GM12865 (cell line): Measurements from ENCODE around the gene DNAAF1.

ENCODE experiments used
- DNase-seq: peaks from one replicate; pipeline ENCODE4 v3.0.0; 2010; ENCODE audit warnings: low read depth
- H3K4me3 ChIP-seq: 2 replicates; pipeline ENCODE4 v1.5.1; 2011; ENCODE audit warnings: mild to moderate bottlenecking, low read depth, low read length, control low read depth
- CTCF ChIP-seq: IDR thresholded peaks from 2 replicates; pipeline ENCODE4 v1.5.1; 2011; ENCODE audit warnings: low read length, control low read depth, low read depth, inconsistent platforms; ENCODE audit not compliant: insufficient read depth; ENCODE audit errors: missing control alignments

DNAAF1 gene

GRCh38 chr16:84138824-84139627 is 6.1 kb upstream of the DNAAF1 start:
- no peak for TF ChIP-seq CTCF
- DNase-seq, result peak; percentile 89

GRCh38 chr16:84139628-84140258 is 5.4 kb upstream of the DNAAF1 start:
- TF ChIP-seq CTCF, result no peak
- no peak for DNase-seq
- H3K4me3 ChIP-seq, result no peak overlapping the region

More at GRCh38 chr16:84138824-84139627, 6.1 kb upstream of the DNAAF1 start:
- H3K4me3 ChIP-seq, result no peak overlapping the region

- DNase-seq, result peak; percentile 60
- TF ChIP-seq CTCF, result peak; percentile 17
- no peak overlapping the region for H3K4me3 ChIP-seq
Measured at GRCh38 chr16:84141143-84141670, 3.9 kb upstream of the DNAAF1 start.

- no peak for TF ChIP-seq CTCF
- DNase-seq, result no peak
- no peak overlapping the region for H3K4me3 ChIP-seq
Measured at GRCh38 chr16:84143081-84143480, 2.0 kb upstream of the DNAAF1 start.

- DNase-seq, result peak; percentile 30
- no peak for TF ChIP-seq CTCF
- peak overlapping the region; percentile 64 for H3K4me3 ChIP-seq
Measured at GRCh38 chr16:84143784-84144199, 1.3 kb upstream of the DNAAF1 start.

- no peak for TF ChIP-seq CTCF
- peak; percentile 36 for DNase-seq
- H3K4me3 ChIP-seq, result peak overlapping the region; percentile 64
Measured at GRCh38 chr16:84144209-84144858, 774 bp upstream of the DNAAF1 start.
